HepG2 (cell line): ENCODE results near the gene HOXA10. TPM values are rescaled to one million over a fixed set of nuclear protein-coding genes. Genes with fewer than 3 reads are reported as not detected.

Source experiments
- AKAP8 ChIP-seq: sonication (generic); formaldehyde crosslinking; IDR thresholded peaks from 2 replicates; pipeline ENCODE4 v1.5.1; 2020; ENCODE audit warnings: mild to moderate bottlenecking, missing genetic modification reagents
- ATF3 ChIP-seq: sonication (generic); formaldehyde crosslinking; IDR thresholded peaks from 2 replicates; pipeline ENCODE4 v1.4.0; 2020; ENCODE audit warnings: missing genetic modification reagents
- FOXA3 ChIP-seq: IDR thresholded peaks from 2 replicates; pipeline ENCODE4 v1.6.1; 2016; ENCODE audit warnings: missing genetic modification reagents, missing compliant biosample characterization
- FOXK2 ChIP-seq: fragments of 450-650 bp; IDR thresholded peaks from 2 replicates; pipeline ENCODE4 v1.6.1; 2016
- GMEB1 ChIP-seq: sonication (generic); formaldehyde crosslinking; IDR thresholded peaks from 2 replicates; pipeline ENCODE4 v1.5.1; 2020; ENCODE audit warnings: missing genetic modification reagents, mild to moderate bottlenecking, borderline replicate concordance
- MXD3 ChIP-seq: IDR thresholded peaks from 2 replicates; pipeline ENCODE4 v1.6.1; 2016; ENCODE audit warnings: mild to moderate bottlenecking, missing biosample characterization, missing genetic modification reagents
- NCOR1 ChIP-seq: fragments of 200-600 bp; sonication (generic); IDR thresholded peaks from 2 replicates; pipeline ENCODE4 v1.7.0; 2017; ENCODE audit warnings: antibody characterized with exemption, low read length, borderline replicate concordance
- NR3C1 ChIP-seq: sonication (generic); formaldehyde crosslinking; IDR thresholded peaks from 2 replicates; pipeline ENCODE4 v1.4.0; 2020; ENCODE audit warnings: missing genetic modification reagents
- SSRP1 ChIP-seq: IDR thresholded peaks from 2 replicates; pipeline ENCODE4 v1.6.1; 2016; ENCODE audit warnings: control low read depth
- ZFX ChIP-seq: sonication (generic); formaldehyde crosslinking; IDR thresholded peaks from 2 replicates; pipeline ENCODE4 v1.4.0; 2020; ENCODE audit warnings: mild to moderate bottlenecking, low read depth, missing genetic modification reagents, moderate library complexity
- ZNF280B ChIP-seq: sonication (generic); formaldehyde crosslinking; IDR thresholded peaks from 2 replicates; pipeline ENCODE4 v1.5.0; 2020; ENCODE audit warnings: missing genetic modification reagents, mild to moderate bottlenecking, borderline replicate concordance
- ZNF513 ChIP-seq: sonication (generic); formaldehyde crosslinking; conservative IDR thresholded peaks from 2 replicates; pipeline ENCODE4 v1.5.0; 2020; ENCODE audit warnings: missing genetic modification reagents
- ZNF646 ChIP-seq: sonication (generic); formaldehyde crosslinking; IDR thresholded peaks from 2 replicates; pipeline ENCODE4 v1.9.0; 2021; ENCODE audit warnings: mild to moderate bottlenecking, missing genetic modification reagents
- ZNF775 ChIP-seq: sonication (generic); formaldehyde crosslinking; IDR thresholded peaks from 2 replicates; pipeline ENCODE4 v1.4.0; 2020; ENCODE audit warnings: missing genetic modification reagents, mild to moderate bottlenecking, moderate library complexity, borderline replicate concordance
- ZNF790 ChIP-seq: sonication (generic); formaldehyde crosslinking; IDR thresholded peaks from 2 replicates; pipeline ENCODE4 v1.8.0; 2022; ENCODE audit warnings: missing genetic modification reagents, mild to moderate bottlenecking, borderline replicate concordance
- ZSCAN25 ChIP-seq: sonication (generic); formaldehyde crosslinking; IDR thresholded peaks from 2 replicates; pipeline ENCODE4 v1.8.0; 2022; ENCODE audit warnings: mild to moderate bottlenecking, missing genetic modification reagents
- ZSCAN9 ChIP-seq: IDR thresholded peaks from 2 replicates; pipeline ENCODE4 v1.6.1; 2016; ENCODE audit warnings: borderline replicate concordance
- polyA plus RNA-seq, 8 experiments: library from polyadenylated mRNA; depleted of rRNA in 3 of 8; stranded (reverse) in 7 of 8; unstranded in 1 of 8; fragments of >200 nt; fragmentation: Illumina TruSeq in 4 of 8; extraction: Trizol in 4 of 8; gene quantifications; 2 replicates each; pipeline versions ENCODE4 v1.2.1 to v1.2.3, GENCODE V29; 2011 to 2016; ENCODE audit warnings: low read depth in 4 of 8, missing spikeins in 1 of 8, mixed read lengths in 1 of 8; ENCODE audit not compliant: insufficient read depth in 1 of 8
- total RNA-seq, 5 experiments: library from RNA; depleted of rRNA; stranded (reverse); fragments of >200 nt; fragmentation: Illumina TruSeq; extraction: Trizol; gene quantifications; 2 replicates each; pipeline ENCODE4 v1.2.3, GENCODE V29; 2016; ENCODE audit warnings: low read depth in 1 of 5

Gene HOXA10
- total and polyA plus RNA-seq, 2 of the 13 experiments (the other 11 are each of a cell fraction or from before 2014, with no cell fraction given) = not detected

- TF ChIP-seq ZNF280B (CRISPR knock-in tag) (peak; percentile 90), ATF3 (CRISPR knock-in tag) (no peak), ZNF775 (CRISPR knock-in tag) (no peak), ZNF790 (CRISPR knock-in tag) (no peak; the same call in 1 of the 2 replicates), AKAP8 (CRISPR knock-in tag) (no peak), ZSCAN9 (no peak), ZNF513 (CRISPR knock-in tag) (no peak), NCOR1 (peak; percentile 82; the same call in 1 of the 2 replicates), ZFX (peak; percentile 76), FOXA3 (CRISPR knock-in tag) (peak; percentile 28; the same call in 1 of the 2 replicates), MXD3 (CRISPR knock-in tag) (peak; percentile 73), ZSCAN25 (CRISPR knock-in tag) (peak; percentile 59; the same call in 1 of the 2 replicates), GMEB1 (CRISPR knock-in tag) (peak; percentile 84), SSRP1 (CRISPR knock-in tag) (no peak), FOXK2 (no peak), NR3C1 (CRISPR knock-in tag) (no peak), ZNF646 (CRISPR knock-in tag) (no peak)
Observed at GRCh38 chr7:27130540-27131389, 43.4 kb downstream of the HOXA10 start, which contains the start of gene HOXA4 (continued).
